Stimulated activated CD8-positive, alpha-beta memory T cell treated with anti-CD3 and anti-CD28 coated beads, Interleukin-2, amount 100 ng/mL, for 48 hours (primary cell): ENCODE data around the gene LEKR1.
"Not testable (repeated sequence)": the region's sequence is repeated elsewhere in the genome, so short reads cannot be mapped to it uniquely, and the experiment has no call there.

Experiments used
- DNase-seq, 2 donors: peaks; one replicate each; pipeline ENCODE4 v3.0.0-alpha.2; 2020; ENCODE audit warnings: low read depth in 2 of 2

Gene LEKR1

GRCh38 chr3:156902916-156903315 is 76.8 kb downstream of the LEKR1 start:
- no peak for DNase-seq

- no peak for DNase-seq
These were observed 80.1 kb downstream of the LEKR1 start for GRCh38 chr3:156906275-156906674.

- DNase-seq = no peak
These were observed 82.2 kb downstream of the LEKR1 start for GRCh38 chr3:156908398-156908797.

- no peak for DNase-seq
These were observed 83.9 kb downstream of the LEKR1 start for GRCh38 chr3:156910022-156910421.

GRCh38 chr3:156910831-156911230 is 84.7 kb downstream of the LEKR1 start:
- not testable (repeated sequence) for DNase-seq

GRCh38 chr3:156914300-156914699 is 88.1 kb downstream of the LEKR1 start:
- DNase-seq = not testable (repeated sequence)

- DNase-seq = no peak
These were observed 89.2 kb downstream of the LEKR1 start for GRCh38 chr3:156915372-156915771.

- DNase-seq = no peak
These were observed 92.6 kb downstream of the LEKR1 start for GRCh38 chr3:156918746-156919145.

GRCh38 chr3:156919818-156920217 is 93.7 kb downstream of the LEKR1 start:
- no peak for DNase-seq

- no peak for DNase-seq
These were observed 94.2 kb downstream of the LEKR1 start for GRCh38 chr3:156920399-156920798.

- no peak for DNase-seq
These were observed 97.2 kb downstream of the LEKR1 start for GRCh38 chr3:156923349-156923748.

- DNase-seq = no peak
These were observed 112.6 kb downstream of the LEKR1 start for GRCh38 chr3:156938724-156939123.

- no peak for DNase-seq
These were observed 113.2 kb downstream of the LEKR1 start for GRCh38 chr3:156939315-156939714.

GRCh38 chr3:156941311-156941710 is 115.2 kb downstream of the LEKR1 start:
- DNase-seq = no peak

GRCh38 chr3:156948402-156949210 is 122.5 kb downstream of the LEKR1 start:
- DNase-seq = no peak

GRCh38 chr3:156952011-156952410 is 125.9 kb downstream of the LEKR1 start:
- no peak for DNase-seq

- DNase-seq = no peak
These were observed 131.6 kb downstream of the LEKR1 start for GRCh38 chr3:156957715-156958114.

- DNase-seq = no peak
These were observed 136.9 kb downstream of the LEKR1 start for GRCh38 chr3:156963096-156963495.

GRCh38 chr3:156964577-156964976 is 138.4 kb downstream of the LEKR1 start:
- DNase-seq = no peak

GRCh38 chr3:156966349-156966748 is 140.2 kb downstream of the LEKR1 start:
- not testable (repeated sequence) for DNase-seq

- no peak for DNase-seq
These were observed 147.8 kb downstream of the LEKR1 start for GRCh38 chr3:156973954-156974353.

- DNase-seq = no peak
These were observed 148.8 kb downstream of the LEKR1 start for GRCh38 chr3:156974931-156975330.

- no peak for DNase-seq
These were observed 149.6 kb downstream of the LEKR1 start for GRCh38 chr3:156975721-156976120.

GRCh38 chr3:156976933-156977332 is 150.8 kb downstream of the LEKR1 start:
- no peak for DNase-seq
